PC-3 (cell line): ENCODE data around the gene CCDC87. TPM values are rescaled to one million over a fixed set of nuclear protein-coding genes. Genes with fewer than 3 reads are reported as not detected.

Experiments used
- ATAC-seq: fragments of 200-7000 bp; cut with Tn5 transposase; 2 replicates; pipeline ENCODE4 v1.9.1; 2020; ENCODE audit warnings: mild to moderate bottlenecking, moderate library complexity
- BruUV-seq: library from RNA; stranded (reverse); fragments of 400-500 nt; replicated peaks from 2 replicates; lab custom pipeline; 2021; lab: Mats Ljungman, UMichigan
- CTCF ChIA-PET: fragments of 300-600 bp; sonication (Branson Sonifier 250); formaldehyde crosslinking; loops from one replicate; lab custom pipeline; 2022; ENCODE audit warnings: antibody characterized with exemption; lab: Charles Lee
- POLR2A ChIA-PET: fragments of 300-600 bp; sonication (Branson Sonifier 250); formaldehyde crosslinking; loops from one replicate; lab custom pipeline; 2022; ENCODE audit warnings: antibody characterized with exemption; ENCODE audit not compliant: unreplicated experiment; lab: Charles Lee
- DNase-seq: peaks from one replicate; pipeline ENCODE4 v3.0.0-alpha.2; 2015
- H2AFZ ChIP-seq: fragments of 300-600 bp; sonication (generic); 2 replicates; pipeline ENCODE4 v1.6.0; 2016; ENCODE audit warnings: antibody characterized with exemption, low read length
- H3F3A ChIP-seq: fragments of 300-600 bp; sonication (generic); one replicate; pipeline ENCODE4 v1.6.0; 2017; ENCODE audit warnings: antibody characterized with exemption, low read length, control low read depth, mild to moderate bottlenecking; ENCODE audit not compliant: unreplicated experiment
- H3K27ac ChIP-seq: fragments of 300-600 bp; sonication (generic); 2 replicates; pipeline ENCODE4 v1.5.1; 2016; ENCODE audit warnings: mild to moderate bottlenecking, low read length
- H3K27me3 ChIP-seq: fragments of 300-600 bp; sonication (generic); 2 replicates; pipeline ENCODE4 v1.6.1; 2016; ENCODE audit warnings: low read length, mixed read lengths
- H3K36me3 ChIP-seq: fragments of 300-600 bp; sonication (generic); 2 replicates; pipeline ENCODE4 v1.6.1; 2016; ENCODE audit warnings: low read depth, mixed run types, low read length, mixed read lengths
- H3K4me1 ChIP-seq: fragments of 300-600 bp; sonication (generic); 2 replicates; pipeline ENCODE4 v1.5.1; 2016; ENCODE audit warnings: low read length; ENCODE audit not compliant: insufficient read depth
- H3K4me2 ChIP-seq: fragments of 300-600 bp; sonication (generic); 2 replicates; pipeline ENCODE4 v1.6.0; 2016; ENCODE audit warnings: low read length
- H3K4me3 ChIP-seq: fragments of 300-600 bp; sonication (generic); 2 replicates; pipeline ENCODE4 v1.5.1; 2016; ENCODE audit warnings: mild to moderate bottlenecking, low read length, mixed read lengths
- H3K79me2 ChIP-seq: fragments of 300-600 bp; sonication (generic); 2 replicates; pipeline ENCODE4 v1.6.1; 2017; ENCODE audit warnings: low read length, mixed read lengths
- H3K9ac ChIP-seq: fragments of 300-600 bp; sonication (generic); 2 replicates; pipeline ENCODE4 v1.6.0; 2016; ENCODE audit warnings: mild to moderate bottlenecking, low read length
- H3K9me2 ChIP-seq: fragments of 300-600 bp; sonication (generic); replicated peaks from 2 replicates; pipeline ENCODE4 v1.6.1; 2016; ENCODE audit warnings: mixed run types, low read length, mixed read lengths
- H3K9me3 ChIP-seq: fragments of 300-600 bp; sonication (generic); 2 replicates; pipeline ENCODE4 v1.6.1; 2016; ENCODE audit warnings: low read length, mixed read lengths
- H4K20me1 ChIP-seq: fragments of 300-600 bp; sonication (generic); 2 replicates; pipeline ENCODE4 v1.6.1; 2016; ENCODE audit warnings: low read length, mixed read lengths
- CTCF ChIP-seq: fragments of 300-600 bp; sonication (generic); conservative IDR thresholded peaks from 2 replicates; pipeline ENCODE4 v1.5.1; 2017; ENCODE audit warnings: antibody characterized with exemption, low read depth, mild to moderate bottlenecking, low read length
- EZH2 ChIP-seq: fragments of 300-600 bp; sonication (generic); IDR thresholded peaks from one replicate; pipeline ENCODE4 v1.6.1; 2017; ENCODE audit warnings: antibody characterized with exemption, mild to moderate bottlenecking, low read length; ENCODE audit not compliant: unreplicated experiment
- EZH2phosphoT487 ChIP-seq: fragments of 300-600 bp; sonication (generic); IDR thresholded peaks from 2 replicates; pipeline ENCODE4 v1.6.1; 2018; ENCODE audit warnings: mild to moderate bottlenecking, antibody characterized with exemption, low read length, borderline replicate concordance
- intact Hi-C: fragments of 100-400 bp; cut with micrococcal nuclease; formaldehyde crosslinking; loops from 2 replicates; pipeline ENCODE4 v1.9.0; 2023
- total RNA-seq: library from RNA; depleted of rRNA; stranded (reverse); fragments of >200 nt; gene quantifications from 2 replicates; pipeline ENCODE4 v1.2.3, GENCODE V29; 2014

Gene CCDC87
- total RNA-seq, 1 experiment from 2014 or later = 0.69 TPM

- Histone ChIP-seq H3K79me2 (peaks cover 39% of the 10 kb centered on the region), H3K9me2 (no peaks in the 10 kb centered on the region), H3K9ac (no peak overlapping the region), H2AFZ (no peak overlapping the region), H3K27me3 (no peaks in the 10 kb centered on the region), H3K4me1 (peaks cover 25% of the 10 kb centered on the region), H3K9me3 (no peaks in the 10 kb centered on the region), H3K27ac (no peak overlapping the region), H3K36me3 (peaks cover 19% of the 10 kb centered on the region), H3F3A (no peaks in the 10 kb centered on the region), H3K4me2 (no peak overlapping the region), H3K4me3 (no peak overlapping the region), H4K20me1 (peaks cover 22% of the 10 kb centered on the region)
- BruUV-seq = no TSS peak
- no peak for ATAC-seq
- ChIA-PET POLR2A (no interaction called here), CTCF (no interaction called here)
- TF ChIP-seq CTCF = no peak
- intact Hi-C loops = no loop called here
- DNase-seq = no peak
Measured at GRCh38 chr11:66614073-66614472, 21.2 kb upstream of the CCDC87 start.

GRCh38 chr11:66612458-66612857, 19.6 kb upstream of the CCDC87 start:
- ChIA-PET CTCF (no interaction called here), POLR2A (no interaction called here)
- Histone ChIP-seq H3K9ac (no peak overlapping the region), H3F3A (no peaks in the 10 kb centered on the region), H3K4me3 (no peak overlapping the region), H3K4me2 (peak overlapping the region; percentile 27; the same call in 1 of the 2 replicates), H3K9me3 (no peaks in the 10 kb centered on the region), H3K4me1 (peaks cover 21% of the 10 kb centered on the region), H3K27ac (no peak overlapping the region), H3K27me3 (no peaks in the 10 kb centered on the region), H2AFZ (no peak overlapping the region), H3K36me3 (peaks cover 3% of the 10 kb centered on the region; the same call in 1 of the 2 replicates), H4K20me1 (peaks cover 6% of the 10 kb centered on the region), H3K79me2 (peaks cover 23% of the 10 kb centered on the region), H3K9me2 (no peaks in the 10 kb centered on the region)
- no peak for ATAC-seq
- peak; percentile 75 for DNase-seq
- intact Hi-C loops = no loop called here
- TF ChIP-seq CTCF = no peak
- no peak for TF ChIP-seq EZH2
- TF ChIP-seq EZH2phosphoT487 = no peak
- BruUV-seq = no TSS peak

GRCh38 chr11:66609721-66610617, 17.1 kb upstream of the CCDC87 start:
- intact Hi-C loops = no loop called here
- DNase-seq (no peak), ATAC-seq (no peak)
- no peaks in the 10 kb centered on the region for H3K27me3 ChIP-seq
- peaks cover 12% of the 10 kb centered on the region for H3K4me1 ChIP-seq
- POLR2A ChIA-PET = interaction anchor here (0.6 to 0.7 kb wide), 3 partner anchors 19 to 100 kb away, joined by 5 to 8 read pairs (median 6); no protein-coding TSS in a partner anchor
- H3K79me2 ChIP-seq = peaks cover 1% of the 10 kb centered on the region
- BruUV-seq = no TSS peak
- no peaks in the 10 kb centered on the region for H3K9me3 ChIP-seq
- no peaks in the 10 kb centered on the region for H3F3A ChIP-seq
- H3K27ac ChIP-seq = no peak overlapping the region
- no peak overlapping the region for H3K4me2 ChIP-seq
- no peaks in the 10 kb centered on the region for H3K36me3 ChIP-seq
- no peaks in the 10 kb centered on the region for H4K20me1 ChIP-seq
- CTCF ChIA-PET = no interaction called here
- no peak overlapping the region for H3K9ac ChIP-seq
- no peak overlapping the region for H3K4me3 ChIP-seq
- no peaks in the 10 kb centered on the region for H3K9me2 ChIP-seq
- TF ChIP-seq EZH2 (no peak), EZH2phosphoT487 (no peak)
- no peak overlapping the region for H2AFZ ChIP-seq
